Sigmoid colon (tissue), 3 donors: ENCODE data around the gene CELF1.

ENCODE experiments used
- POLR2A ChIP-seq, 2 donors: fragments of 450-650 bp; IDR thresholded peaks; one replicate each; pipeline ENCODE4 v1.6.1; 2016; ENCODE audit warnings: antibody characterized with exemption in 2 of 2, mild to moderate bottlenecking in 2 of 2, moderate library complexity in 2 of 2
- TF ChIP-seq, protein P1 (sequence below), 4 experiments: fragments of 450-650 bp in 3 of 4; fragments of 200-600 bp in 1 of 4; IDR thresholded peaks; one replicate each; pipeline ENCODE4 v1.5.1; 2016 to 2019; ENCODE audit warnings: antibody characterized with exemption in 4 of 4, mild to moderate bottlenecking in 3 of 4, moderate library complexity in 2 of 4

DNA sequence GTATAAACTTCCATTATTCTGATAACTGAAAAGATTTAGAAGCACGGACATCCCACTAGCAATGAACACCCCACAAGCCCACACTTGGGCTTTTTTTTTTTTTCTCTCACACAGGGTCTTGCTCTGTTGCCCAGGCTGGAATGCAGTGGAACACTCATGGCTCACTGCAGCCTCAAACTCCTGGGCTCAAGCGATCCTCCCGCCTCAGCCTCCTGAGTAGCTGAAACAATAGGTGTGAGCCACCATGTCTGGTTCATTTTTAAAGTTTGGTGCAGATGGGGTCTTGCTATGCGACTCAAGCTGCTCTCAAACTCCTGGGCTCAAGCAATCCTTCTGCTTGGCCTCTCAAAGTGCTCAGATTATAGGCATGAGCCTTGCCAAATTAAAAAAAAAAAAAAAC lies 107.1 kb downstream of the CELF1 start:
- TF ChIP-seq POLR2A (IDR thresholded peaks at IDR 0.05): no peak
- TF ChIP-seq, protein P1, sequence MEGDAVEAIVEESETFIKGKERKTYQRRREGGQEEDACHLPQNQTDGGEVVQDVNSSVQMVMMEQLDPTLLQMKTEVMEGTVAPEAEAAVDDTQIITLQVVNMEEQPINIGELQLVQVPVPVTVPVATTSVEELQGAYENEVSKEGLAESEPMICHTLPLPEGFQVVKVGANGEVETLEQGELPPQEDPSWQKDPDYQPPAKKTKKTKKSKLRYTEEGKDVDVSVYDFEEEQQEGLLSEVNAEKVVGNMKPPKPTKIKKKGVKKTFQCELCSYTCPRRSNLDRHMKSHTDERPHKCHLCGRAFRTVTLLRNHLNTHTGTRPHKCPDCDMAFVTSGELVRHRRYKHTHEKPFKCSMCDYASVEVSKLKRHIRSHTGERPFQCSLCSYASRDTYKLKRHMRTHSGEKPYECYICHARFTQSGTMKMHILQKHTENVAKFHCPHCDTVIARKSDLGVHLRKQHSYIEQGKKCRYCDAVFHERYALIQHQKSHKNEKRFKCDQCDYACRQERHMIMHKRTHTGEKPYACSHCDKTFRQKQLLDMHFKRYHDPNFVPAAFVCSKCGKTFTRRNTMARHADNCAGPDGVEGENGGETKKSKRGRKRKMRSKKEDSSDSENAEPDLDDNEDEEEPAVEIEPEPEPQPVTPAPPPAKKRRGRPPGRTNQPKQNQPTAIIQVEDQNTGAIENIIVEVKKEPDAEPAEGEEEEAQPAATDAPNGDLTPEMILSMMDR (IDR thresholded peaks at IDR 0.05): no peak
